Activated CD4-positive, alpha-beta T cell treated with anti-CD3 and anti-CD28 coated beads, Interleukin-2, amount 50 U/mL, for 16 hours (primary cell): Measurements from ENCODE around the gene USP48.
"Not testable (repeated sequence)": the region's sequence is repeated elsewhere in the genome, so short reads cannot be mapped to it uniquely, and the experiment has no call there.

Experiments used
- DNase-seq: peaks from one replicate; pipeline ENCODE4 v3.0.0-alpha.2; 2020

Gene USP48

GRCh38 chr1:21693732-21694131 is 89.2 kb downstream of the USP48 start:
- no peak for DNase-seq

DNA sequence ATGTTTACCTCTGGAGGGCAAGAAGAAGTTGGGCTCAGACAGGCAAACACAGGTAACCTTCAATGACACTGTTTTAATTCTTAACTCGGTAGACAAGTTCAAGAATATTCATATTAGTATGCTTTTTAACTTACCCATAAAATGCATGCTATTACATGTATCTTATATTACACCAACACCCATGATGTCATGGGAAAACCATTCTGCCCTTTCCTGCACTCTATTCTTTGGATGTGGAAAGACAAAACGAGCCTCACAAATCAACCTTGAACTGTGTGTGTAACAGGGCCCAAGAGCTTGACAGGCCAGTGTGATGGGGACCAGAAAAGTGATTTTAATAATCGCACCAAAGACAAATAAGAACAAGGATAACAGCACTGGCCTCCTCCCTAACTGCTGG is 91.2 kb downstream of the USP48 start:
- no peak for DNase-seq

DNA sequence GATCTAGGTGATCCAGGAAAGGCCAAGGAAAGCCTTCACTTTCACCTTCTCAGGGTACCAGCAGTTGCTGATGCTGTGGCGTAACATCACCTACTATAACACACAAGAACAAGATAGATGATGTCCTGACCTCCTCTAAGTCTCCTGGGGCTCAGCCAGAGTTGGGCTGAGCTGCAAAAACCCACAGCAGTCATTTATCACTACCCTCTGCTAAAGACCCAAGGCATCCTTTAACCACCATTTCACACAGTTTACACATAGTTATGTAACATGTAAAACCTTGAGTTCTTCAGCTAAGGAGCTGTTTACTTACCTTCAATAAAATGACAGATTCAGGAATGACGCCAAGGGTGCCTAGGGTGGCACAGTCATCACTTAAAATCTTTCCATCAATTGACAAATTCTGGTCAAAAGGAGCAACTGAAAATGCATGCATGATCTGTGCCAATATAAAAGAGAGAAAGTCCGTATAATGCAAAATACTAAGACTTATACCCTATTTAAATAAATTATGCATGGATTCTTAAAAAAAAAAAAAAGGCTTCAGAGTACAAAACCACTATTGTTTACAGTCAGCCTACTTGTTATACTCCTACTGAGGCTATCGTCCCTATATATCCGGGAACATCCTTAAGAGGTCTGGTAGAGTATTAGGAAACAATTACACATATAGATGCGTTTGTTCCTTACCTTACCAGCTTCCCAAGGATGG is 93.1 kb downstream of the USP48 start:
- no peak for DNase-seq

GRCh38 chr1:21687081-21687529 is 95.8 kb downstream of the USP48 start:
- no peak for DNase-seq

DNA sequence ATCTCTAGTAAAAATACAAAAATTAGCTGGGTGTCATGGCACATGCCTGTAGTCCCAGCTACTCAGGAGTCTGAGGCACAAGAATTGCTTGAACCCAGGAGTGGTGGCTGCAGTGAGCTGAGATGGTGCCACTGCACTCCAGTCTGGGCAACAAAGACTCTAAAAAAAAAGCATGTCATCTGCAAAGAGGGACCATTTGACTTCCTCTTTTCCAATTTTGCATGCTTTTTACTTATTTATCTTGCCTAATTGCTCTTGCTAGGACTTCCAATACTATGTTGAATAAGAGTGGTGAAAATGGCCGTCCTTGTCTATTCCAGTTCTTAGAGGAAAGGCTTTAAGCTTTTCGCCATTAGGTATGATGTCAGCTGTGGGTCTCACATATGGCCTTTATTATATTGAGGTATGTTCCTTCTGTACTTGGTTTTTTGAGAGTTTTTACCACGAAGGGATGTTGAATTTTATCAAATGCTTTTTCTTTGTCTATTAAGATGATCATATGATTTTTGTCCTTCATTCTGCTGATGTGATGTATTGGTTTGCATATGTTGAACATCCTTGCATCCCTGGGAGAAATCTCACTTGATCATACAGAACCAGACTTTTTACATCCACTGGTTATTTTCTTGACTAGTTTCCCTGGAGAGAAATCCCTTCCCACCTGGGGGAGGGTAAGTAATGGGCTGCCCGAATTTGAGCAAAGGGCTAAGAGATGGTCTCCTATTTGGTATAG is 96.8 kb downstream of the USP48 start:
- DNase-seq = no peak

DNA sequence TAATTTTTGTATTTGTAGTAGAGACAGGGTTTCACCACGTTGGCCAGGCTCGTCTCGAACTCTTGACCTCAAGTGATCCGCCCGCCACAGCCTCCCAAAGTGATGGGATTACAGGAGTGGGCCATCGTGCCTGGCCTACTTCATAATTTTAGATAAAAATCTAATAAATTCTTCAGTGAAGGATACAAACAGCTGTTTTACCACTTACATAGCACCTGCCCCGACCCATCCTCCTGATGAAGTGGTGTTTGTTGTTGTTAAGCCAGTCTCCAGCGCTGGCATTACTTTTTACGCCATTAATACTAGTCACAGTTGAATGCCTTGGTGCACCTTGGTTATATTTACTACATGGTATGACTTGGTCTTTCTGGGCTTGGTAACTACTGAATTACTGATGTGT is 101.5 kb downstream of the USP48 start:
- no peak for DNase-seq

- DNase-seq = no peak
Observed at GRCh38 chr1:21680918-21681317, 102.0 kb downstream of the USP48 start.

DNA sequence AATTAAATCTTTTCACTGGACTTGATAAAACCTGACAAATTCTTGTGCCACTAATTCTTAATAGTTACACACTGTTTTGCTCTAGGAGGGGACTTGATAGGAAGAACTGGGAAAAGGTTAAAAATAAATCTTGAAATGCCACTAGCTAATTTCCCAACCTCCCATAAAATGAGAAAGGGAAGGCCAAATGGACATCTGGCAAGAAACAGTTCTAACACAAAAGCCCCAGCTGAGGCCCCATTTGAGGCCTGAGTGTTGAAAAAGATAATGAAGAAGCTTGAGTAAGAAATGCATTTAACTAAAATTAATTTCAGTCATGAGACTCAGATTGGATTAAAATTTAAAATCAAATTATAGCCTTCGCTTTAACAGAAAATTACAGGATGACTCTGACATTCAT is 102.6 kb downstream of the USP48 start:
- DNase-seq = no peak

GRCh38 chr1:21677168-21677567 is 105.8 kb downstream of the USP48 start:
- no peak for DNase-seq

- no peak for DNase-seq
Observed at GRCh38 chr1:21674957-21675356, 108.0 kb downstream of the USP48 start.

GRCh38 chr1:21673853-21674252 is 109.1 kb downstream of the USP48 start:
- DNase-seq = not testable (repeated sequence)

- no peak for DNase-seq
Observed at GRCh38 chr1:21673277-21673780, 109.6 kb downstream of the USP48 start.

GRCh38 chr1:21672478-21673276 is 110.3 kb downstream of the USP48 start:
- no peak for DNase-seq

DNA sequence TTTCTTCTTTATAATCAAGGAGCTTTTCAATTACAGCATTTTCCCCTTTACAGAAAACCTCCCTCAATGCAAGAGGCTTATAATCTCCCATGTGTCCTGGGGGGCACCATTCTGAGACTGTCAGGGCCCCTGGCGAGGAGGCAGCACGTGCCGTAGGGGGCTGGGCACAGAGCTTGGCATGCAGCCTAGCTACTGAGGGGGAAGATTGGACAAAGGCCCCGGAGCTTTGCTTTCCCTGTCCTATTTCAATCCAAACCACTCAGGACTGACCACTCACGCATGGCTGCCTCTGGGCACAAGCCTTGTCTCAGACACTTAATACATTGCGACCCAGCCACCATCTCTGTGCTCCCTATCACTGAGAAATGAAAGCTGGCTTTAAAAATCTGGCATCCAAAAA is 111.0 kb downstream of the USP48 start:
- DNase-seq = no peak

GRCh38 chr1:21670956-21671902 is 111.7 kb downstream of the USP48 start:
- no peak for DNase-seq

- DNase-seq = no peak
Observed at GRCh38 chr1:21670059-21670881, 112.7 kb downstream of the USP48 start.

DNA sequence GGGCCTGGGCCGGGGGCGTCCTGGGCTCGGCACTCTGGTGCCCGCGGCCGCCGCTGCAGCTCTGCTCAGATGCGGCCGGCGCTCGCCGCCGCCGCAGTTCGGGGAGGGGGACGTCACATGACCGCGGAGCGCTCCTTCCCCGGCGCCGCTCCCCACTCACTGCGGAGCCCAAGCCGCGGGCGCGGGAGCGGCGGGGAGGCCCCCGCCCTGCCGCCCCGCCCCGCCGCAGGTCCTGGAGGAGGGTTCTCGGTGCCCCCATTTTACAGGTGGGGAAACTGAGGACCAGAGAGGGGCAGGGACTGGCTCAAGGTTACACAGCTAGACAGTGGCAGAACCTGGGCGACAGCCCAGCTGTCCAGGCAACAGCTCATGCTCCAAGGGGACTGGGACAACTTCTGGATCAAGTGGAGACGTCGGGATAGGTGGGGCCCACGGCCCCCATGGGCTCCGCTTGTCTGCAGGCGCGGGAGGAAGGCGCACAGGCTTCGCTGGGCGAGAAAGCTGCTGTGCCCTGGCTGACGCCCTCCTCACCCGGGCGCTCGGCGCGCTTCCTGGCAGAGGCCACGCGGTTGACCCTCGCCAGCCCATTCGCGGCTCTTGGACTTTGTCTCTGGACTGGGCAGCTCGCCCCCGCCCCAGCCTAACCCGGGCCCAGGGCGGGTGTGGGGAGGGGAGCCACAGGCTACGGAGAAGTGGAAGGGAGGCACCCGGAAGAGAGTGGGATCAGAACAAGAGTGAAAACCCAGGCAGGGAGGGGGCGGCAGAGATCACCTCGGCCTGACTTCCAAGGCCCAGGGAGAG is 113.5 kb downstream of the USP48 start, which contains the start of gene RAP1GAP:
TSS of gene RAP1GAP (minus strand) at position 100 of the 801 bp plus-strand sequence. CDS start 49,325 bp downstream, outside the sequence.
- no peak for DNase-seq

DNA sequence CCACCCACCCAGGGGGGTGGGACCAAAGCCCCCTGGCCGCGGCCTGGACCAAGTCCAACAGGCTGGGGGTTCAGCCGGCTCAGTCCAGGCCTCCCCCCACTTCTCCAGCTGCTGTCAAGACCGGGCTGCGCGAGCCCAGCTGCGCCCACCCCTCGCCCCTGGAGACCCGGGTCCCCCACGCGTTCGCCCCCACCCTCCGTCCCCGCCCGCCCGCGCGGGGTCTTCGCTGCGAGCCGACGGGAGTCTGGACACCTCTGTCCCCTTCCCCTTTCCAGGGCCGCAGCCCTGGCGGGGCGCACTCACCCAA is 114.0 kb downstream of the USP48 start:
- no peak for DNase-seq

- no peak for DNase-seq
Observed at GRCh38 chr1:21668232-21668950, 114.6 kb downstream of the USP48 start.
